DMS153 treated with DMSO at 0.1 percent for 48 hours (cell line): ENCODE data around the gene ARHGEF1.

ENCODE experiments used
- DNase-seq: peaks from one replicate; lab custom pipeline; 2025; ENCODE audit not compliant: unreplicated experiment; lab: John Stamatoyannopoulos, UW

Gene ARHGEF1

DNA sequence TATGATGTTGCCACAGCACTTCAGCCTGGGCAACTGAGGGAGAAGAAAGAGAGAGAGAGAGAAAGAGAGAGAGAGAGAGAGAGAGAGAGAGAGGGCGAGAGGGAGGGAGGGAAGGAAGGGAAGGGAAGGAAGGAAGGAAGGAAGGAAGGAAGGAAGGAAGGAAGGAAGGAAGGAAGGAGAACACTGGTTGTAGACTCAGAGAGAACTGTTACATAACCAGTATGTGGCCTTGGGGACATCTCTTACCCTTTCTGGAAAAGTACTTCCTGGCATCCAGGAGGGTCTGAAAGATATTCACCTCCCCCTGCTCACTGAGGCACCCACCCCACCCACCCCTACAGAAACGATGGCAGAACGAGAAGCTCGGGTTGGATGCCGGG is 2.7 kb upstream of the ARHGEF1 start:
- DNase-seq, result no peak

DNA sequence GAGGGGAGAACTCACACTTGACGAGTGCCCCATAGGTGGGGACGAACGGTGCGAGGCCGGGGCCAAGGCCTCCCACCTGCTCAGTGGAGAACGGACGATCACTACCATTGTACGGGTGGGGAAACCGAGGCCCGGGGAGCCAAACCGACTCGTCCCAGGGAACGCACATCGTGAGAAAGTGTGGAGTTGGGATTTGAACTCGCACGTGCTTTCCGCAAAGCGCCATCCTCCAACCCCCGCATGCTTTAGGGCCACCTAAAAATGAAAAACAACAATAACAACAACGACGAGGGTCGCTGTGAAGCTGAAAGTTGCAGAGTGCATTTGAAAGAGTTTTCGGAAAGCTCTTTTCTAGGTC is 458 bp downstream of the ARHGEF1 start:
- no peak for DNase-seq

DNA sequence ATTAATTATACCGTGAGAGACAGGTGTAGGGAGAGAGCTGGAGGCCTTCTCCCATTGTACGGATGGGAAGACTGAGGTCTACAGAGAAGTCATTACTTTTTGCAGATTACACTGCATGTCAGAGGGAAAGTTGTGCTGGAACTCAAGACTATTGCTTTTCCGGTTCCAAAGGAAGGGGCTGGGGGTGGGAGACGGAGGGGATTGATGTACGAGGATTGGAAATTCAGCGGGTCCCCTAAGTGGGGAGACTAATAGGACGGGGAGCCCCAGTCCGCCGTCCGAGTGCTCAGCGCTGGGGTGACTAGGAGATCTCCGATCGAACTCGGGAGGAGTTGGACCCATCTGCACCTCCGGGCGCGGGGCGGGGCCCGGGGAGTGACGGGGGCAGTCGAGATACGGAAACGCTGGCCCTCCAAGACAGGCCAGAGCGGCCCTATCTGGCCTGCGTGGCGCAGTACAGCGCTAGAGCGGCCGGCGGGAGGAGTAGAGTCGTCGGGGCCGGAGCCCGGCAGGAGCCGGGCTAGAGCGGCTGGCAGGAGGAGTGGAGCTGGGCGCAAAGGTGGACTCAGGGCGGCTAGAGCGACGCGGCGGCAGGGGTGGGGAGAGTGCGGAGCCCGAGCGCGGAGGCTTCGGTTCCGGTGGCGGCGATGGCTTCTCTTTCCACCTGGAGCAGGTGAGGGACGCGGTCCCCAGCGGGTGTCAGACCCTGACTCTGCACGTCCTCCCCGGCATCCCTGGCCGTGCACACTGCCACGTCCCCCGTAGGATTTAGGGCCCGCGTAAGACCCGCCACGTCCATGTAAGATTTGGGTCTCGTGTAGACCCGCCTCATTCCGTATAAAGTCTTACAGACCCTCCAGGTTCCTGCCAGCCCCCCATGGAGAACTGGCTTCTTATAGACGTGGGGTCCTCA is 1.1 kb downstream of the ARHGEF1 start:
- DNase-seq, result peak; percentile 92

DNA sequence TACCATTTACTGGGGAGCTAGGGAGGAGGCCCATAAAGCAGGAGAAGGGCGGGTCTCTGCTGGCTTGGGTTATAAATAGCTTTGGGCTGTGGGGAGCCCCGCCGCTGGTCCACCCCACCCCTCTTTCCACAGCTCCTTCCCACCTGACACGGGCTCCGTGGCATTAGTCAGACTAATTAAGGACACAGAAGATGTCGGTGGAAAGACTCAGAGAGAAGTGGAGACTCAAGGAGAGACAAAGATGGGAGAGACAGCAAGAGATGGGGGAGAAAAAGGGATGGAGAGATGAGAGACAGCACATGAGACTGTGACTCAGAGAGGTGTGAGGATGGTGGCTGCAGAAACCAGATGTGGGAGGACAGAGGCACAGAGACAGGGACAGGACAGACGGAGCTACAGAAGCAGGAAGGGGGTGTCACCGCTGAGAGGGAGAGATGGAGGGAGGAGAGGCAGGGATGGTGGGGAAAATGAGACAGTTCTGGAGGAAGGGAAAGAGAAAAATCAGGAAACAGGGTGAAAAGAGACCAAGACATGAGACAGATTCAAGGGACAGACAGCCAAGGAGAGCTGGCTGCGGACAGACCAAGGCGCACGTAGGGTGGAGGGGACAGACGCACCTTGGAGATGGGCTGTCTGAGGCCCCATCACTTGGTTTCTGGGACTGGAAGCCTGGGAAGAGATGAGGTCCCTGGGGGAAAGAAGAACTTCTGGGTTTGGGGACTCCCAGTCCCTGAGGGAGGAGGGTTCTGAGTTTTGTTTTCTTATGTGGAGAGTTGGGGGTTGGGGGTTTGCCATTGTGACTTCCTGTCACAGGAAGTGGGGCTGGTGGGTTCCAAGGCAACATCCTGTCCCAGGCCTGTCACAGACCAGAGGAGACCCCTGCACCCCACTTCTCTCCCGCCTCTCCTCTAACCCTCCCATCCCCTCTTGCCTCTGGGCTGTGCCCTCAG is 4.1 kb downstream of the ARHGEF1 start:
- no peak for DNase-seq

DNA sequence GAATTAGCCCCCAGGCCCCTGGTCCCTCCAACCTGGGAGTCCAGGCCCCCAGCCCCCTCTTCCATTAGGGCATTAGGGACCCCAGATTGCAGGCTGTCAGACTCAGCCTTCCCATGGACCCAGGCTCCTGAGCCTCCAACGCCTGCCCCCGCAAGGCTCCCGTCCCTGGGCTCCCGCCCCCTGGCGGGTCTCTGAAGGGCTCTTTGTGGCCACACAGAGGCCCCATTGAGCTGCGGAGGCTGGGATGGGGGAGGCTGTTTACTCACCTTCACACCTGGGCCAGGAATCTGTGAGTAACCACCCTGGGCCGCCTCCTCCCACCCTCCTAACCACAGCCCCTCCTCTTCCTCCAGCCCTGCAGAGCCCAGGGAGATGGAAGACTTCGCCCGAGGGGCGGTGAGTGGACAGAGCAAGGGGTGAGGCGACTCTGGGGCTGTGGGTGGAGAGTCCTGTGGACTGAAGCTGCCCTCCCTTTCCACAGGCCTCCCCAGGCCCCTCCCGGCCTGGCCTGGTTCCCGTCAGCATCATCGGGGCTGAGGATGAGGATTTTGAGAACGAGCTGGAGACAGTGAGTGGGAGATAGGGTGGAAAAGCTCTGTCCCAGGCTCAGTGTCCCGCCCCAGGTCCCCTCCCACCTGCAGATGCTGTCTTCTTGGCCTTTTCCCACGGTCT is 4.9 kb downstream of the ARHGEF1 start:
- DNase-seq, result peak; percentile 42

DNA sequence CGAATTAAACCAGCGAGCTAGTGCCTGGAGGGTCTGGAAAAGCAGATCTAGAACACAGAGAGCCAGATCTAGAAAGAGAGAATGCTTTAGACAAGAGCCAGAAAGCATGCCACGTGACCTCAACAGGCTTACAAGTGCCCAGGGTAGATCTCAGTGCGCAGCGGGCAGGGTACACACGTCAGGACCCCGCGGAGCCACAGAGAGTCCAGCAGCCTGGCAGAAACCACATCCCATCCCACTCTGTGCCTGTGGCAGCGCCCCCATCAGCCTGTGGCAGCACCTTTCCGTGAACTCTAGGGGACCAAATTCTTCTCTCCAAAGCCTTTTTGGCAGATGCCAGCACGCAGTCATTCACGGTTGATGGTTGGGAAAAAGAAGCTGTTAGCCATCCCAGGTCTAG is 5.9 kb downstream of the ARHGEF1 start:
- DNase-seq, result no peak

DNA sequence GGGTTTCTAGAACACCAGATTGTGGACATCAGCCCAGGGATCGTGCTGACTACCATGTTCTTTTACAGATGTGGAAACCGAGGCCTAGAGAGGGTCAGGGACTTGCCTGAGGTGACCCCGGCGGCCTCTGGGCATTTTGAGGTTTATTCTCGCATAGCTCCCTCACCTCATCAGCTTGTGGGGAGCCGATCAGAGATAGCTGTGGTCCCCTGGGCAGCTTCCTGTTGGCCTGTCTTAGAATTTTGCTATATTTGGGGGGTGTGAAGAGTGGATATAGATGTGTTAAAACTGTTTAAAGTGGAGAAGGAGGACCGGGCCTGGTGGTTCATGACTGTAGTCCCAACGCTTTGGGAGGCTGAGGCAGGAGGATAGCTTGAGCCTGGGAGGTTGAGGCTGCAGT is 6.9 kb downstream of the ARHGEF1 start:
- no peak for DNase-seq

DNA sequence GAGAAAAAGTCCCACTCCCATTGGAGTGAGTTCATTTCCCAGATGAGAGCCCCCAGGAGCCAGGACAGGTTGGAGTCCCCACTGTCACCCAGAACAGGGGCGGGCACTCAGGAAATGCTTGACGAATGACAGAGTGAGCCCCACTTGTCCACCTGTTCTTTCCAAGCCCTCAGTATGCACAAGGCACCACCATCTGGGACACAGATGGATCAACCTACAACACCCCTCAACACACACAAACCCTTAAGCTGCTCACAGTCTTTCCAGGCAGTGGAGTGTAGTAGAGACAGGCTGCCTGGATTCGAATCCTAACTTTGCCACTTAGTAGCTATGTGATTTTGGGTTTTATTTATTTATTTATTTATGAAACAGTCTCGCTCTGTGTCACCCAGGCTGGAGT is 8.0 kb downstream of the ARHGEF1 start:
- DNase-seq, result no peak

DNA sequence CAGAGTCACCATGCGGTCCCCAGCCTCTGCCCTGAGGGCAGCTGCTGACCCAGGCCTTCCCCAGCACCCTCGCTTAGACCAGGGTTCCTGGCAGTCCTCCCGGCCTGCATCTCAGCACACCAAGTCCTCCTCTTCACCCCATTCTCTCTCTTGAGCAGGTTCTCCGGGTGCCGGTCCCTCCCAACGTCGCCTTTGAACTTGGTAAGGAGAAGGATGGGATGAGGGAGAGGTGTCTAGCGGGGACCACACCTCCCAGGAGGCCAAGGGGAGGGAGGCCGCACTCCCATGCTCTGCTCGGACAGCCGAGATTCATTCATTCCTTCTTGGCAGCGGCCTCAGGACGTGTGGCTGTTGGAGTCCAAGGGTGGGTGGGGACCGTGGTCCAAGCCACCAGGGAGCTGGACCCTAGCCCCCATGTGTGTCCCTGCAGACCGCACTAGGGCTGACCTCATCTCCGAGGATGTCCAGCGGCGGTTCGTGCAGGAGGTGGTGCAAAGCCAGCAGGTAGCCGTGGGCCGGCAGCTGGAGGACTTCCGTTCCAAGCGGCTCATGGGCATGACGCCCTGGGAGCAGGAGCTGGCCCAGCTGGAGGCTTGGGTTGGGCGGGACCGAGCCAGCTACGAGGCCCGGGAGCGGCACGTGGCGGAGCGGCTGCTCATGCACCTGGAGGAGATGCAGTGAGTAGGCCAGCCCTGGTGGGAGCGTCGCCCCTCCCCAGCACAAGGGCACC is 9.4 kb downstream of the ARHGEF1 start:
- DNase-seq, result no peak

DNA sequence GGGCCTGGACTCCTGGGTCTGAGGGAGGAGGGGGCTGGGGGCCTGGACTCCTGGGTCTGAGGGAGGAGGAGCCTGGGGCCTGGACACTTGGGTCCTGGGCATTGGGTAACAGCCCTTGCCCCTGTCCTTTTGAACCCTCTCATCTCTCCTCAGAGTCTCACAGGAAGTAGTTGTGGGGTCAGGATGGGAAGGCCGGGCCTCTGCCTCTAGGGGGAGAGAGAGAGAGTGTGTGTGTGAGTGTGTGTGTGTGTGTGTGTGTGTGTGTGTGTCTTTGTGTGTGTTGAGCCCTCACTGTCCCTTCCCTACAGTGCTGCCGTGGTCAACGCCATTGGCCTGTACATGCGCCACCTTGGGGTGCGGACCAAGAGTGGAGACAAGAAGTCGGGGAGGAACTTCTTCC is 10.9 kb downstream of the ARHGEF1 start:
- DNase-seq, result no peak

DNA sequence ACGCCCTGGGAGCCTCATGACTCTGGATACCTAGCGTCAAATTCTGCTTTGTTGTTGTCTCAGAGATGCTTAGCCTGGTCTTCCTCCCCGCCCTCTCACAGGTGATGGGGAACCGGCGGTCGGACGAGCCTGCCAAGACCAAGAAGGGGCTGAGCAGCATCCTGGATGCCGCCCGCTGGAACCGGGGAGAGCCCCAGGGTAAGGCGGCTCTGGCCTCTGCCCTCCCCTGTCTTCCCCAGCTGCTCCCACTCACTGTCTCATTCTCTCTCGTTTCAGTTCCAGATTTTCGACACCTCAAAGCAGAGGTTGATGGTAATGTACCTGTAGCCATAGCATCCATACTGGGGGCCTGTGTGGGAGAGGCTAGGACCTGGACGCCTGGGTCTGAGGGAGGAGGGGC is 11.4 kb downstream of the ARHGEF1 start:
- no peak for DNase-seq

DNA sequence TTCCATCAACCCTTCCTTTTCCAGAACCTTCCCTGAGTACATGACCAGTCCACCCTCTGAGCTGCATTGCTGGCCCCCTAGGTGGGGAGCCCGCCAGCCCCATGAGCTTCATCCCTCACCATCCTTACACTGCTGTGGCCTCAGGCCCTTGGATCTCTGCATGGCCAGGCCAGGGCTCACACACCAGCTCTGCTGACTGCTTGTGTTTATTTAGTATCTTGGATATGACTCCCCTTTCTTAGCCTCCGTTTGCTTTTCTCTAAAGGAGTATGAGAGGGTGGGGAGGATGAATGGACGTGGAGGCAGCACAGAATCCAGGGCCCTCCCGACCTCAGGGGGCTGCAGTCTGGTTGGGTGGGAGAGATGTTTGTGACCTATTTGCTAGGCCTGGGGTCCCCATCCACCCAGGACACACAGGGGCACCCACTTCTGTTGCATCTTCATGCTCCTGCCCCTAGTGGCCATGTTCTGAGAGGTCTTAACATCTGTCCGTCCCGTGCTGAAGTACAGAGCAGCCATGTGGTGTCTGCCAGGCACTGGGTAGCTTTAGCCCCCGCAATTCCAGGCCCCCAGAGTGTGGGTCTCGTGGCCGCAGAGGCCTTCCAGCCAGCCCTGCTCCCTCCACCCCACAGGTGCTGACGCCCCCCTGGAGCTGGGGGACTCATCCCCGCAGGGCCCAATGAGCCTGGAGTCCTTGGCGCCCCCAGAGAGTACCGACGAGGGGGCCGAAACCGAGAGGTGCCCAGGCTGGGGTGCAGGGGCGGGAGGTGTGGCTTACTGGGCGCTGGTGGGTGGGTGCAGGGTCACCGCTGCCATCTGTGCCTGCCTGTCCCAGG is 13.0 kb downstream of the ARHGEF1 start:
- DNase-seq, result no peak

DNA sequence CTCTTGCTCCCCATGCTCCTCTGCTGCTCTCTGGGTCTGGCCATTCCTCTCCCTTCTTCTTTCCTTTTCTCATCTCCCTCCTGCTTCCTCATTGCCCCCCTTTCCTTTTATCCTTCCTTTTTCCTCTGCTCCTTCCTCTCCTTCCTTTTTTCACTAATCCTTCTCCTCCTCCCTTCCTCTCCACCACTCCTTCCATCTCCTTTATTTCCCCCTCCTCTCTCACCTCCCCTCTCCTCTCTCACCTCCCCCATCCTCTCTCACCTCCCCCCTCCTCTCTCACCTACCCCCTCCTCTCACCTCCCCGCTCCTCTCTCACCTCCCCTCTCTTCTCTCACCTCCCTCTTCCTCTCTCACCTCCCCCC is 13.6 kb downstream of the ARHGEF1 start:
- DNase-seq, result no peak

DNA sequence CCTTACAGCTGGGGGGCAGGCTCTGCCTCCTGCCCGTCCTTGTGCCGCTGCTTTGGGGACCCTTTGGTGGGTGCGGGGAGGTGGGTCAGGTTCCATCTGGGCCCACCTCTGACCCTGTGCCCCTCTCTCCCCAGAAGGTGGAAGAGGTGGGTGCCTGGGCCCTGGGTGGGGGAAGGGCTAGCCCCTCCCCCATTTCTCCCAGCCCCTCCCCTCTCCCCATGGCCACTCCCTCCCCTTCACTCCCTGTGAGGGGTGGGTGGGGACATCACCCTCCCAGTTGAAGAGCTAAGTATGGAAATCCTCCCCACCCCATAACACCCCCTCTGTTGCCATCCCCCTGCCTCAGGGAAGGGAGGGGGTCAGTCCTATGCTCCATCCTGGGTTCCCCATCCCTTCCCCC is 14.2 kb downstream of the ARHGEF1 start:
- DNase-seq, result no peak

DNA sequence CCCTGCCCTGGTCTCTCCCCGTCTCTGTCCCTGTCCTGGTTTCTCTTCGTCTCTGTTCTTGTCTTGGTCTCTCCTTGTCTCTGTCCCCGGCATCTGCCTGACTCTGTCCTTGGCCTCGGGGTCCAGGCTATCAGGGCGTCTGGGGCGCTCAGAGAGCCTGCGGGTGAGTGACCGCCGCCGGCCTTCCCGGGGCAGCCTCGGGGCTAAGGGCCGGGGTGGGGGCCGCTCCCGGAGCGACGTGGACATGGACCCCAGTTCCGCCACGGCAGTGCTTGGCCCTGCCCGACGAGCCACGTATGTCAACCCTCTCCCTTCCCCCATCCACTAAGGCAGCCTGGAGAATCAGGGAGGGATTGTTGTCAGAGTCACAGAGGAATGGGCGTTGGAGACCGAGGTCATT is 14.8 kb downstream of the ARHGEF1 start:
- no peak for DNase-seq

DNA sequence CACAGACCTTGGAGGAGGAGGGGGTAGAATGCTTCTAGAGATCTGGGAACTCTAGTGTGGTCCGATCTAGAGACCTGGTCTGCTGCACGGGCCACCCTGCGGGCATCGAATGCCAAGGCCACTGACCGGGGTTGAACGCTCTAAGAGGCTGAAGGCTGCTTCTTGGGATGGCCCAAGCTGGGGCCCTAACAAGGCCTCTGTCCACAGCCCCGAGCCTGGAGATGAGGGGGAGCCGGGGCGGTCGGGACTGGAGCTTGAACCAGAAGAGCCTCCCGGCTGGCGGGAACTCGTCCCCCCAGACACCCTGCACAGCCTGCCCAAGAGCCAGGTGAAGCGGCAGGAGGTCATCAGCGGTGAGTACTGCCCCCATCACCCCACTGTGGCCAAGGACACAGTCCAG is 15.3 kb downstream of the ARHGEF1 start:
- no peak for DNase-seq

DNA sequence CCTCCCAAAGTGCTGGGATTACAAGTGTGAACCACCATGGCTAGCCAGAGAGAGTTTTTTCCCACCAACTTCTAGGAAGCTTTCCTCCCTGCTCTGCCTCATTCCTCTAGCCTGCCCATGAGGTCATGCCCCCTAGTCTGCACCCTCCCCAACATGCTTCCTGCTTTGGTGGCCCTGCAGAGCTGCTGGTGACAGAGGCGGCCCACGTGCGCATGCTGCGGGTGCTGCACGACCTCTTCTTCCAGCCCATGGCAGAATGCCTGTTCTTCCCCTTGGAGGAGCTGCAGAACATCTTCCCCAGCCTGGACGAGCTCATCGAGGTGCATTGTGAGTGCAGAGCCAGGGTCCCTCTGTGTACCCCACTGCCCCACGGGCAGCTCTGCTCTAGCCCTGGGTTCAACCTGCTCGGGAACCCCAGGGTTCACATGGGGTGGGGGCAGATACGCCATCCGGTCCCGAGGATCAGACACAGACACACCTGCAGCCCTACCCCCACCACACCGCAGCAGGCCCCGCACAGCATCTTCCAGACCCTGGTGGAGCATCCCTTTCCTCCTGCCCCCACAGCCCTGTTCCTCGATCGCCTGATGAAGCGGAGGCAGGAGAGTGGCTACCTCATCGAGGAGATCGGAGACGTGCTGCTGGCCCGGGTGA is 18.9 kb downstream of the ARHGEF1 start:
- no peak for DNase-seq

DNA sequence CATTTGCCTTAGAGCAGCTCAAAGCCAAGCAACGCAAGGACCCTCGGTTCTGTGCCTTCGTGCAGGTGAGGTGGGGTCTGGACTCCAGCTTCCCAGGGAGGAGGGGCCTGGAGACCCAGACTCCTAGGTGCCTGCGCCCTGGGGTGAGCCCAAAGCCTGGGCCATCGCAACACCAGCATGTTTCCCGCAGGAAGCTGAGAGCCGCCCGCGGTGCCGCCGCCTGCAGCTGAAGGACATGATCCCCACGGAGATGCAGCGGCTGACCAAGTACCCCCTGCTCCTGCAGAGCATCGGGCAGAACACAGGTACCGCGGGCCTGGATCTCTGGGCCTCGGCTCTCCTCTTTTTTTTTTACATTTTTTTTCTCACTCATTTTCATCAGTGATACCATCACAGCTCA is 19.6 kb downstream of the ARHGEF1 start:
- DNase-seq, result no peak

DNA sequence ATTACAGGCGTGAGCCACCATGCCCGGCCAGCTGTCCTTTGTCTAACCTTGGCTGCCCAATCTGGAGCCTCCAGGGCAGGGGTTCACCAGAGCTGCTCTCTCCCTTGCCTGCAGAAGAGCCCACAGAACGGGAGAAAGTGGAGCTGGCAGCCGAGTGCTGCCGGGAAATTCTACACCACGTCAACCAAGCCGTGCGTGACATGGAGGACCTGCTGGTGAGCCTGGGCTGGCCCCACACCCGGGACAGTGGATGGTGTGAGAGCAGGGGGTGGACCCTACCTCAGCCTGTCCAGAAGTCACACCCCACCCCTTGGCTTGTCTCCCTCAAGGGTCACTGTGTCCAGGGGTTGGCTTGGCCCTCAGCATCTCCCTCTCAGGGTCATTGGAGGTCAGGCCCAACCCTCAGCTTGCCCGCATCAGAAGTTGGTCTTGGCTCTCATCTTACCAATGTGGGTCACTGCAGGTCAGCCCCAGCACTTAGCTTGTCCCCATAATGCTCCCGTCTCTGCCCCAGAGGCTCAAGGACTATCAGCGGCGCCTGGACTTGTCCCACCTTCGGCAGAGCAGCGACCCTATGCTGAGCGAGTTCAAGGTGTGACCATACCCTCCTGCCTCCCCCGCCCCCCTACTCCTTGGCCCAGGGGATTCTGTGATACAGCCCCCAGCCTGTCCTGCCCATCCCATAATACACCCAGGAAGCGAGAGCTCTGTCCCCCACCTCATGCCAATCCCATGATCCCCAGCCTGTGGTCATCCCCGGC is 20.4 kb downstream of the ARHGEF1 start:
- no peak for DNase-seq
